ENCODE data around the gene ZNF385C. TPM values are rescaled to one million over a fixed set of nuclear protein-coding genes. Genes with fewer than 3 reads are reported as not detected.

The ZNF385C gene
- total and polyA plus RNA-seq, 2 donors (not counting 1 experiment from before 2014, with no cell fraction given) = 0.33 to 1.1 TPM

DNA sequence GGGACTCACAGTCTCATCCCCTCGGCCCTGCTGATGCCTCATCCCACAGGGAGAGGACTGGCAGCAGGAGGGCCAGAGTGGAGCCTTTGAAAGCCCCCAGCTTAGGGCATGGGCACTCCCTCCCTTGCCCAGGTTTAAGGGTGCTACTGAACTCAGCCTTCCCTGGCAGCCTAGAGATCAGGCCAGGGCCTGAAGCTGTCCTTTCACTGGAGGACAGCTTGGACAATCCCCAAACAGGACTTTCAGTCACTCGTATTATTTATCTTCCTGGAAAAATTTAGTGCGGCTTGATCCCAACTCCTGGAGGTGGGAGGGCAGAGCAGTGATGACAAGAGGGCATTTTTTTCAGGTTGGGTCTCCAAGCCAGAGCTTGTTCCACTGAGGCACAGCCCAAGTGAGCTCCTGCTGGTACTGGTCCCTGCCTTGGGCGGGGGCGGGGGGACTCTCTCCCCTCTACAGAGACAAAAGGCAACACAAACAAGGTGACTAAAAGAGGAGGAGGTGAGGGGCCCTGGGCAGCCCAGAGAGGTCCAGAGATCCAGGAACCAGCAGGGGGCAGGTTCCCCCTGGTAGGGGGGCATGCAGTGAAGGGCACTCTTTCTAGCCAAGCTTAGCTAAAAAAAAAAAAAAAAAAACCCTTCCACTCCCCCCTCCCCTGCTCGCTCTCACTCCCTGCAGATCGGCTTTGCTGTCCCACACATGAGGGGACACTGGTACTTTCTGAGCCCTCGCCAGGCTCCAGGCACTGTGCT lies 1.7 kb downstream of the ZNF385C start:
- ATAC-seq (ENCODE audit: low read depth) (no peak), DNase-seq (no peak)
- TF ChIP-seq, protein P1, sequence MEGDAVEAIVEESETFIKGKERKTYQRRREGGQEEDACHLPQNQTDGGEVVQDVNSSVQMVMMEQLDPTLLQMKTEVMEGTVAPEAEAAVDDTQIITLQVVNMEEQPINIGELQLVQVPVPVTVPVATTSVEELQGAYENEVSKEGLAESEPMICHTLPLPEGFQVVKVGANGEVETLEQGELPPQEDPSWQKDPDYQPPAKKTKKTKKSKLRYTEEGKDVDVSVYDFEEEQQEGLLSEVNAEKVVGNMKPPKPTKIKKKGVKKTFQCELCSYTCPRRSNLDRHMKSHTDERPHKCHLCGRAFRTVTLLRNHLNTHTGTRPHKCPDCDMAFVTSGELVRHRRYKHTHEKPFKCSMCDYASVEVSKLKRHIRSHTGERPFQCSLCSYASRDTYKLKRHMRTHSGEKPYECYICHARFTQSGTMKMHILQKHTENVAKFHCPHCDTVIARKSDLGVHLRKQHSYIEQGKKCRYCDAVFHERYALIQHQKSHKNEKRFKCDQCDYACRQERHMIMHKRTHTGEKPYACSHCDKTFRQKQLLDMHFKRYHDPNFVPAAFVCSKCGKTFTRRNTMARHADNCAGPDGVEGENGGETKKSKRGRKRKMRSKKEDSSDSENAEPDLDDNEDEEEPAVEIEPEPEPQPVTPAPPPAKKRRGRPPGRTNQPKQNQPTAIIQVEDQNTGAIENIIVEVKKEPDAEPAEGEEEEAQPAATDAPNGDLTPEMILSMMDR (IDR thresholded peaks at IDR 0.05) = no peak
- no peak for TF ChIP-seq EZH2 (IDR thresholded peaks at IDR 0.05; ENCODE audit: borderline replicate concordance, insufficient read depth, low read depth, low read length, poor library complexity, severe bottlenecking)
- Histone ChIP-seq H3K79me2 (ENCODE audit: control insufficient read depth, insufficient read depth, low read length) (no peaks in the 10 kb centered on the region), H3K36me3 (replicated peaks in 1 of 2; ENCODE audit: control extremely low read depth in 1 of 2, control insufficient read depth in 1 of 2, extremely low read depth in 1 of 2, insufficient read depth in 2 of 2, low read length in 1 of 2) (no peaks in the 10 kb centered on the region), H3K27ac (ENCODE audit: low read length in 2 of 2) (no peak overlapping the region), H3K4me1 (ENCODE audit: control insufficient read depth in 2 of 2, insufficient read depth in 2 of 2, low read length in 2 of 2) (peaks cover 11 to 17% of the 10 kb centered on the region in 2 donors), H3K4me3 (ENCODE audit: control extremely low read depth in 1 of 5, extremely low read depth in 1 of 5, insufficient read depth in 1 of 5, low read depth in 2 of 5, low read length in 4 of 5) (no peak overlapping the region), H3K9me3 (ENCODE audit: control extremely low read depth in 1 of 3, control insufficient read depth in 2 of 3, insufficient read depth in 1 of 3, low read length in 2 of 3) (no peaks in the 10 kb centered on the region), H2AFZ (ENCODE audit: insufficient read depth, low read depth, low read length, poor library complexity, severe bottlenecking) (no peak overlapping the region), H4K20me1 (ENCODE audit: control insufficient read depth, insufficient read depth, low read length, poor library complexity, severe bottlenecking) (no peaks in the 10 kb centered on the region), H3K9ac (ENCODE audit: low read length) (no peak overlapping the region), H3K27me3 (replicated peaks in 1 of 4; ENCODE audit: control extremely low read depth in 1 of 4, control insufficient read depth in 3 of 4, insufficient read depth in 4 of 4, low read length in 3 of 4) (peaks cover 0 to 23% (median 11%) of the 10 kb centered on the region in 4 experiments), H3K4me2 (replicated peaks; ENCODE audit: low read depth, low read length, poor library complexity, severe bottlenecking) (no peak overlapping the region)
- Mint-ChIP-seq H3K27me3 (peaks cover 22% of the 10 kb centered on the region), H3K4me3 (no peak overlapping the region), H3K9me3 (ENCODE audit: insufficient read depth) (no peaks in the 10 kb centered on the region), H3K4me1 (peaks cover 9% of the 10 kb centered on the region), H3K27ac (no peak overlapping the region)
- CTCF ChIA-PET = interaction anchor here (1.0 to 1.9 kb wide), 4 partner anchors 14 to 71 kb away, joined by 3 to 7 read pairs (median 4); no protein-coding TSS in a partner anchor
- POLR2A ChIA-PET = interaction anchor here (0.6 kb wide), 1 partner anchor 79 kb away, joined by 5 read pairs; the partner anchor contains the start of gene DNAJC7
- WGBS (ENCODE audit: insufficient coverage) = 90% methylated on average over 4 of the region's 8 CpGs
- intact Hi-C loops (cut with micrococcal nuclease) = no loop called here

DNA sequence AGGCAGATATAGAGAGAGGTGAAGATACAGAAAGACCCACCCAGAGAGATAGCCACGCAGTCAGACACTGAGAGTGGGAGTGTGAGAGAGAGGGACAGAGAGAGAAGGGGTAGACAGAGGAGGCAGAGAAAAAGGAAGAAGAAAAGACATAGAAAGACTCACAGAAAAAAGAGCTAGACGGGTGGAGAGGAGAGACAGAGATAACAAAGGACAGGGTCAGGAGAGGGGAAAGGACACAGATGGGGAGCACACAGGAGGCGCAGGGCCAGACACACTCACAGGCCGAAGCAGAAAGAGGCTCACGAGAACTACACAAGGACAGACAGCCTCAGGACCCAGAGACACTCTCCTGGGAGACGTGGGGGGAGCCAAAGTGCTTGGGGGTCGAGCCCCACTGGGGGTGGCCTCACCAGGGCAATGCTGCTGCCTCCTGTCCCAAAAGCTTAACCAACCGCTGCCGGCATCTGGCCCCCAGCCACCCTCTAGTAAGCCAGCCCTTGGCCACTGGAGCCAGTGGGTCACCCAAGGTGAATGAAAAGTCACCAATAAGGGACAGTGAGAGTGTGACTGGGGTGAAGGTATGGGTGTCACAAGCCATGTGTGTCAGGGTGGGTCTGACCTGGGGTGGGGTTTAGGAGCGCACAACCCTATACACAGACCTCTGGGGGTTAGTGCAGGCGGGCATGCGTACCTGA lies 3.8 kb downstream of the ZNF385C start:
- Mint-ChIP-seq H3K9me3 (ENCODE audit: insufficient read depth) (no peaks in the 10 kb centered on the region), H3K4me3 (no peak overlapping the region), H3K4me1 (peaks cover 9% of the 10 kb centered on the region), H3K27ac (no peak overlapping the region), H3K27me3 (peaks cover 27% of the 10 kb centered on the region)
- ATAC-seq (ENCODE audit: low read depth) (no peak), DNase-seq (no peak)
- H3K4me1 ChIP-seq (ENCODE audit: control insufficient read depth in 2 of 2, insufficient read depth in 2 of 2, low read length in 2 of 2) = peaks cover 11 to 17% of the 10 kb centered on the region in 2 donors
- 93% methylated on average over 9 of the region's 12 CpGs for WGBS (ENCODE audit: insufficient coverage)
- TF ChIP-seq, protein P1 (IDR thresholded peaks at IDR 0.05) = no peak
- TF ChIP-seq EZH2 (IDR thresholded peaks at IDR 0.05; ENCODE audit: borderline replicate concordance, insufficient read depth, low read depth, low read length, poor library complexity, severe bottlenecking) = no peak
- H3K9ac ChIP-seq (ENCODE audit: low read length) = no peak overlapping the region
- CTCF ChIA-PET = no interaction called here
- H3K27ac ChIP-seq (ENCODE audit: low read length in 2 of 2) = no peak overlapping the region
- H3K36me3 ChIP-seq (replicated peaks in 1 of 2; ENCODE audit: control extremely low read depth in 1 of 2, control insufficient read depth in 1 of 2, extremely low read depth in 1 of 2, insufficient read depth in 2 of 2, low read length in 1 of 2) = no peaks in the 10 kb centered on the region
- peaks cover 0 to 23% (median 11%) of the 10 kb centered on the region in 4 experiments for H3K27me3 ChIP-seq (replicated peaks in 1 of 4; ENCODE audit: control extremely low read depth in 1 of 4, control insufficient read depth in 3 of 4, insufficient read depth in 4 of 4, low read length in 3 of 4)
- intact Hi-C loops (cut with micrococcal nuclease) = no loop called here
- no peaks in the 10 kb centered on the region for H3K9me3 ChIP-seq (ENCODE audit: control extremely low read depth in 1 of 3, control insufficient read depth in 2 of 3, insufficient read depth in 1 of 3, low read length in 2 of 3)
- H2AFZ ChIP-seq (ENCODE audit: insufficient read depth, low read depth, low read length, poor library complexity, severe bottlenecking) = no peak overlapping the region
- H3K79me2 ChIP-seq (ENCODE audit: control insufficient read depth, insufficient read depth, low read length) = no peaks in the 10 kb centered on the region
- H3K4me2 ChIP-seq (replicated peaks; ENCODE audit: low read depth, low read length, poor library complexity, severe bottlenecking) = no peak overlapping the region
- POLR2A ChIA-PET = no interaction called here
- H3K4me3 ChIP-seq (ENCODE audit: control extremely low read depth in 1 of 5, extremely low read depth in 1 of 5, insufficient read depth in 1 of 5, low read depth in 2 of 5, low read length in 4 of 5) = no peak overlapping the region
- H4K20me1 ChIP-seq (ENCODE audit: control insufficient read depth, insufficient read depth, low read length, poor library complexity, severe bottlenecking) = no peaks in the 10 kb centered on the region

All from B cell (primary cell).